Measurements from ENCODE around the gene TRAPPC8.

DNA sequence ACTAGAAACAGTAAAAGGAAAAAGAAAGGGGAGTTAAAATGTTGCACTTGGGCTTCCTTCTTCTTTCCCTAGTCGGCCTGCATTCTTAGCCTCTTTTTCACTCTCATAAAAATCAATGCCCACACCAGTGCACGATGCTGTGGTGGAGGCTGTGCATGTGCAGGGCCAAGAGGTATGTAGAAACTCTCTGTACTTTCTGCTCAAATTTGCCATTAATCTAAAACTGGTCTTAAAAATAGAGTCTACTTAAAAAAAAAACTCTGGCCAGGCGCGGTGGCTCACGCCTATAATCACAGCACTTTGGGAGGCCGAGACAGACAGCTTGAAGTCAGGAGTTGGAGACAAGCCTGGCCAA is 11.1 kb downstream of the TRAPPC8 start:
- TF ChIP-seq POLR2A (IDR thresholded peaks at IDR 0.05) = no peak
- TF ChIP-seq, protein P1, sequence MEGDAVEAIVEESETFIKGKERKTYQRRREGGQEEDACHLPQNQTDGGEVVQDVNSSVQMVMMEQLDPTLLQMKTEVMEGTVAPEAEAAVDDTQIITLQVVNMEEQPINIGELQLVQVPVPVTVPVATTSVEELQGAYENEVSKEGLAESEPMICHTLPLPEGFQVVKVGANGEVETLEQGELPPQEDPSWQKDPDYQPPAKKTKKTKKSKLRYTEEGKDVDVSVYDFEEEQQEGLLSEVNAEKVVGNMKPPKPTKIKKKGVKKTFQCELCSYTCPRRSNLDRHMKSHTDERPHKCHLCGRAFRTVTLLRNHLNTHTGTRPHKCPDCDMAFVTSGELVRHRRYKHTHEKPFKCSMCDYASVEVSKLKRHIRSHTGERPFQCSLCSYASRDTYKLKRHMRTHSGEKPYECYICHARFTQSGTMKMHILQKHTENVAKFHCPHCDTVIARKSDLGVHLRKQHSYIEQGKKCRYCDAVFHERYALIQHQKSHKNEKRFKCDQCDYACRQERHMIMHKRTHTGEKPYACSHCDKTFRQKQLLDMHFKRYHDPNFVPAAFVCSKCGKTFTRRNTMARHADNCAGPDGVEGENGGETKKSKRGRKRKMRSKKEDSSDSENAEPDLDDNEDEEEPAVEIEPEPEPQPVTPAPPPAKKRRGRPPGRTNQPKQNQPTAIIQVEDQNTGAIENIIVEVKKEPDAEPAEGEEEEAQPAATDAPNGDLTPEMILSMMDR (IDR thresholded peaks at IDR 0.05) = no peak

Measured in esophagus squamous epithelium (tissue), 4 donors.